Adrenal gland (tissue), 5 donors: ENCODE results near the gene SAMM50.

ENCODE experiments used
- CTCF ChIP-seq, 6 experiments: fragments of 450-650 bp in 4 of 6; fragments of 200-600 bp in 2 of 6; sonication (generic) in 1 of 6; IDR thresholded peaks; 1 replicate in 5 of 6; 2 replicates in 1 of 6; pipeline versions ENCODE4 v1.5.1 to v1.8.0; 2016 to 2021; ENCODE audit warnings: antibody characterized with exemption in 6 of 6, mild to moderate bottlenecking in 2 of 6, moderate library complexity in 1 of 6
- POLR2A ChIP-seq, 2 donors: fragments of 450-650 bp; IDR thresholded peaks; one replicate each; pipeline ENCODE4 v1.6.1; 2017; ENCODE audit warnings: antibody characterized with exemption in 2 of 2, mild to moderate bottlenecking in 2 of 2, moderate library complexity in 1 of 2
- donor health status: DM: no; HTN: no; CAD: no.

- no peak for TF ChIP-seq CTCF (IDR thresholded peaks at IDR 0.05)
- TF ChIP-seq POLR2A (IDR thresholded peaks at IDR 0.05), result no peak
These were observed 64.2 kb downstream of the SAMM50 start for GRCh38 chr22:44019416-44019815.
